ENCODE measurements around the gene HRH1.

HRH1 gene

GRCh38 chr3:11283139-11283475 lies 128.8 kb downstream of the HRH1 start:
- DNase-seq (ENCODE audit: low read depth in 2 of 2): no peak

- DNase-seq (ENCODE audit: low read depth in 2 of 2): no peak
Measured at GRCh38 chr3:11284011-11284410, 129.7 kb downstream of the HRH1 start.

GRCh38 chr3:11285471-11285870 lies 131.2 kb downstream of the HRH1 start:
- no peak for DNase-seq (ENCODE audit: low read depth in 2 of 2)

- DNase-seq (ENCODE audit: low read depth in 2 of 2): no peak
Measured at GRCh38 chr3:11287404-11287803, 133.1 kb downstream of the HRH1 start.

- no peak for DNase-seq (ENCODE audit: low read depth in 2 of 2)
Measured at GRCh38 chr3:11288021-11288491, 133.8 kb downstream of the HRH1 start.

GRCh38 chr3:11288786-11289637 lies 134.7 kb downstream of the HRH1 start:
- no peak for DNase-seq (ENCODE audit: low read depth in 2 of 2)

- no peak for DNase-seq (ENCODE audit: low read depth in 2 of 2)
Measured at GRCh38 chr3:11289864-11290263, 135.6 kb downstream of the HRH1 start.

- no peak for DNase-seq (ENCODE audit: low read depth in 2 of 2)
Measured at GRCh38 chr3:11290743-11291680, 136.7 kb downstream of the HRH1 start.

- no peak for DNase-seq (ENCODE audit: low read depth in 2 of 2)
Measured at GRCh38 chr3:11291808-11292207, 137.5 kb downstream of the HRH1 start.

- no peak for DNase-seq (ENCODE audit: low read depth in 2 of 2)
Measured at GRCh38 chr3:11297126-11297525, 142.8 kb downstream of the HRH1 start.

GRCh38 chr3:11300970-11301369 lies 146.7 kb downstream of the HRH1 start:
- no peak for DNase-seq (ENCODE audit: low read depth in 2 of 2)

GRCh38 chr3:11302444-11302843 lies 148.2 kb downstream of the HRH1 start:
- DNase-seq (ENCODE audit: low read depth in 2 of 2): no peak

- no peak for DNase-seq (ENCODE audit: low read depth in 2 of 2)
Measured at GRCh38 chr3:11304175-11304574, 149.9 kb downstream of the HRH1 start.

- DNase-seq (ENCODE audit: low read depth in 2 of 2): no peak
Measured at GRCh38 chr3:11305509-11305908, 151.2 kb downstream of the HRH1 start.

GRCh38 chr3:11306817-11307589 lies 152.7 kb downstream of the HRH1 start:
- peak in 1 of 2 donors; percentile 25 for DNase-seq (ENCODE audit: low read depth in 2 of 2)

- no peak for DNase-seq (ENCODE audit: low read depth in 2 of 2)
Measured at GRCh38 chr3:11307830-11308432, 153.6 kb downstream of the HRH1 start.

- DNase-seq (ENCODE audit: low read depth in 2 of 2): no peak
Measured at GRCh38 chr3:11310258-11310657, 156.0 kb downstream of the HRH1 start.

GRCh38 chr3:11312166-11312565 lies 157.9 kb downstream of the HRH1 start:
- no peak for DNase-seq (ENCODE audit: low read depth in 2 of 2)
